ENCODE results near the gene SNRPB2. TPM values are rescaled to one million over a fixed set of nuclear protein-coding genes. Genes with fewer than 3 reads are reported as not detected.
A peak's percentile ranks its signal among the peaks of the same experiment; 100 is the strongest.

Gene SNRPB2
- total RNA-seq, 1 donor from 2014 or later = 41.7 TPM

DNA sequence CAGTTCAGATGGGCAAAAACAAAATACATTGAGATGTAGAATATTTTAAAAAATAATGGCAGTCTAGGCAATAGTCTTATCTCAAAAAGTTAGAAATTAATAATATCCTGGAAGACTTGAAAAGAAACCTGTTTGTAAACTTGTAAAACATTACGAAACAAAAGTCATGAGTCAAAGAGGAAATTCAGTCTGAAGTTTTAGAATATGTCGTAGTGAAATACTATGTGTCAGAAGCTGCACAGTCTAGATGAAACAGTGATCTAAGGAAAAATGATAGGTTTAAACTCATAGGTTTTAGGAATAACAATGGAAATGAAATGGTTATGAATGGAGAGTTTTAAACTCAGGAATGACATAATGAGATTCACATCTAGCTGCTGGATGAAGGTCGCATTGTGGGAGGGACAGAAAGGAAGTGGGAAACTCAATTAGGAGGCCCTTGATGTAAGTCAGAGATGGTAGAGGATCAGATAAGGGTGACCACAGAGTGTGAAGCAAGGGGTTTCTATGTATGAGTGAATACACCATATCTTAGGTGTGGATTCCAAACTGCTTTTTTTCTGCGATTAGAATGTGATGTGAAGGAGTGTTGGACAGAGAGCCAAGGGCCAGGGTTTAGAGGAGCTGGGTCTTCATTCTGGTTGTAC lies 2.8 kb downstream of the SNRPB2 start:
- DNase-seq = no peak

DNA sequence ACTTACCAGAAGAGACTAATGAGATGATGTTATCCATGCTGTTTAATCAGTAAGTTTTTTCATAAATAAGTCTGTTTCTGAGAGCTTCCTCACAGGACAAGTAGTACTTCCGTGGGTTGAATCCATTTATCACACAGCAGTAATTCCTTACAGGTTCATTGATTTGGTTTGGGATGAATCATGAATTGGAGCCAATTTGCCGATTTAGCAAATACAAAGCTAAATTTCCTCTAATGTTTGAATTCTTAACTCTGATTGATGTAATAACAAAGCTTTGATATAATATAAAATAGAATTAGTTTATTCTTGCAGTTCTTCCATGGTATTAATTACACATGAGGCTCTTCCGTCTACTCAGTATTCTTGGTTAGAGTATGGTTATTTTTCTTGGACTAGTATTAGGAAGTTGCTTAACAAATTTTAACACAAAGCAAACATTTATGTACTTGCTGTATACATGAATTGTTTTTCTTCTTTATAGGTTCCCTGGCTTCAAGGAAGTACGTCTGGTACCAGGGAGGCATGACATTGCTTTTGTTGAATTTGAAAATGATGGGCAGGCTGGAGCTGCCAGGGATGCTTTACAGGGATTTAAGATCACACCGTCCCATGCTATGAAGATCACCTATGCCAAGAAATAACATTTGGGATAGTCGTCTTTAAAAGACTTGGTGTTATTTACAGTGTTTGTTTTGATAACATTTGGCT lies 10.7 kb downstream of the SNRPB2 start:
- no peak for DNase-seq

DNA sequence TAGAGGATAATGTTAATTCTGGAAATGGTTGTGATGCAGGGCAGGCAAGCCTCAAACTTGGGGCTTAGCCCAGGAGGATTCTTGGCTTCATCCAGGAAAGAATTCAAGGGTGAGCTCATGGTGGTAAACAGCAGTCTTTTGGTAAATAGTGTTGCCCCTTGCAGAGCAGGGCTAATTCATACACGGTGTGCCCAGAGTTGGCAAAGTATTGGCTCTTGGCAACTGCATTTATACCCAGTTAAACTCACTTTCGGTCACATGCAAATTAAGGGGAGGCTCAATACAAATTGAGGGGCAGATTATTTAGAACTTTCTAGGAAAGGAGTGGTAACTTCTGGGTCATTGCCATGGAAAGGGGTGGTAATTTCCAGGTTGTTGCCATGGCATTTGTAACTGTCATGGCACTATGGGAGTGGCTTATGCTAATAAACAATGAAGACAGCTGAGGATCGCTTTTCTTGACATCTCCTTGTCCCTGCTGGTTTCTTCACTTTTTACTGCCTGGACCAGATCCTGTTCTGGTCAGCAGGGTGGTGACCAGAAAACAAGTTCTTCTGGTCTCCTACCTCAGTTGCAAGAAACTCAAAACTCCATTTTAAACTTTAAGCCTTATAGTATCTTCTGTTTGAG lies 14.5 kb downstream of the SNRPB2 start:
- DNase-seq = no peak

DNA sequence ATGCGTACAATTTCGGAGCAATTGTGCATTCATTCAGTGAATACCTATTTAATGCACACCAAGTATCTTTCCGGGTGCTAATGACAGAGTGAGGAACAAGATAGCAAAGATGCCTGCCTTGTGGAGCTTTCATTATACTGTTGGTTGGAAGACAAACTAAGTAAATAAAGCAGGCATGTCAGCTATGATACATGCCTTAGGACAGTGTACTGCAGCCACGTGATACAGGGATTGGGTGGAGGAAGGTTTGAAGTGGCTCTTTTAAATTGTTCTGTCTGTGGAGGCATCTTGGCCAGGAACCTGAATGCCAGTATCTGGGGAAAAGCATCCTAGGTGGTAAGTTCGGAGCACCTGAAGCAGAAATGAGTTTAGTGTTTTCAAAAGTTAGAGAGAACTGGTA lies 15.4 kb downstream of the SNRPB2 start:
- no peak for DNase-seq

DNA sequence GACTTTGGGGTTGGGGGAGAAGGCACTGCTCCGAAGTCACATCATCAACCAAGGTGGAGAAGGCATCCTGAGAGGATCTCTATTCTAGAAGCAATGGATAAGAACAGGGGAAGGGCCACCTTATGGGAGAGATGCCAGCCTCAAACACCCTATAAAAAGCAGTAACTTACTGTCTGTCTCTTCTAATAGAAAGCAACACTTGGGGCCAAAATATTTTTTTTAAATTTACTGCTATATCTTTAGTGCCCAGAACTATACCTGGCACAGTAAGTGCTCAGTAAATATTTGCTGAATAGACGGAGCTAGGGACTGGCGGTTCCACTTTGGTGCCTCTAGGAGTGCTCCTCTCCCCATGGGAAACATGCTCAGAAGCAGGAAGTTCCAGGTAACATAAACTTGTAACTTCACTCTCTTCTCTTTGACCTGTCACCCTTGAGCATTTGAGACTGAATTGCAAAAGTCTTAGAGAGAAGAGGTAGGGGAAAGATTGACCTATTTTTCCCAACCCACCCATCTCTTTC lies 17.5 kb downstream of the SNRPB2 start:
- no peak for DNase-seq

DNA sequence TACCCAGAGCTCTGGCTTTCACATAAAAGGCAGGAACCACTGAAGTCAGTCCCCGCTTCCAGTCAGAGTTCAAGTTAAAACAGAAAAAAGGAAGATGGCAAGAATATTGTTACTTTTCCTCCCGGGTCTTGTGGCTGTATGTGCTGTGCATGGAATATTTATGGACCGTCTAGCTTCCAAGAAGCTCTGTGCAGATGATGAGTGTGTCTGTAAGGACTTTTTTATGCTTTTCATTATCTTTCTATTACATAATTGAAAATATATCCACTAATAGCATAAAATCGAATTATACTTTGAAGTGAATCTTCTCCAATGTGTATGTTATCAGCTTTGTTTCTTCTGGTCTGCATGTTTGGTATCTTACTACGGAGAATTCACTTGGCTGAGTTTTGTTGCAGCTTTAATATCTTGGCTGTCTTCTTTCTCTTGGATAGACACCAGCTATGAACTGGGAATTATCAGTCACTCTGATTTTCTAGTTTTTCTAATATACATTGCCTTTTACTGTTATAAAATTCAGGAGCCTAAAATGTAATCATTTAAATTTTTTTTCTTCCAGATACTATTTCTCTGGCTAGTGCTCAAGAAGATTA lies 18.6 kb downstream of the SNRPB2 start, which contains the start of gene OTOR:
Gene OTOR (plus strand): TSS at position 51 of the 593 bp plus-strand sequence. CDS start 44 bp downstream, at position 95.
- DNase-seq = no peak

DNA sequence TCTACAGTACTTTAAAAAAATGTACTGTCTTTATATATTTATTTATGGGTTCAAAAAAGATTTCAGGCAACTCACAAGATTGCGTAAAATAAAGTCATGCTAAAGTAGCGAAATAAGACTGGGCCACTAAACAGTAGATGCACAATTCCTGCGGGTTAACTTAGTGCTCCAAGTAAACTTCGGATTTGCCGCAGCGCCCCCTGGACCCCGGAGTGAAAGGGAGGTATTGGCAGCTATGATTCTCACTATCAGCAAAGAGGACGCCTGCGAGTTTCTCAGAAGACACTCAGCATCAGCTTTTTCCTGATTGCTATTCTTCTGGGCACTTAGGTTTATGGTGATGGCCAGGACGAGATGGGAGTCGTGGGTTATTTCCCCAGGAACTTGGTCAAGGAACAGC lies 19.7 kb downstream of the SNRPB2 start:
- no peak for DNase-seq

DNA sequence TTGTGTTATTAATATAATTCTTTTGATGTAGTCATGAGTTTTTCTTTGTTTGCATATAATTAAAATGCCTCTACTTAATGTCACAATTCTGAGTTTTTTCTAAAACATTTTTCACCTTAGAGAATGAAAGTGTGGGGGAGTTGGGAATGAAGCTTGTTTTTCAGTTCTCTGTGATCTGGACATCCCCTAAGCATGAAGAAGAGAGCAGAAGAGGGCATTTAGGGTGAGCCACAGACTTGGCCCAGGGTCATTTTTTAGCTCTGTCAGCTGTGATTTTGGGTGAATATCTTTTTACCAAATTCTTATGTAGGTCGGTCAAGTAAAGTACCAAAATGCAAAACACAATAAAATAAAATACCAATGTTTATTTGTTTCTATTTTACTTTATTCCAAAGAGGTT lies 22.3 kb downstream of the SNRPB2 start:
- DNase-seq = no peak

DNA sequence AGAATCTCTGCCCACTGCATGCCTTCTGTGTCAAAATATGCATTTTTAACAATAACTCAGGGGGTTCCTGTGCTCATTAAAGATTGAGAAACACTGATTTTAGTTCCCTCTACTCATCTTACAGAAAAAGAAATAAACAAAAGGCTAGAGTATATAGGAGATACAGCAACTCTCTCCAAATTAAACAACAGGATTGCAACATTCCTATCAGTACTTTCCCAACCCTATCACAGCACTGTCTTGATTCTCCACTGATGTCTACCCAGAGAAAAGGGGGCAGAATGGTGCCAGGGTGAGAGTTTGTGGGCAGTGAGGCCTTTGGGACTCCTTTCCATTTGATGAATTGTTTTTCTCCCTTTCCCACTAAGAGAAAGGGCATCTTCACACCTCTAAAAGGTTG lies 23.1 kb downstream of the SNRPB2 start:
- no peak for DNase-seq

DNA sequence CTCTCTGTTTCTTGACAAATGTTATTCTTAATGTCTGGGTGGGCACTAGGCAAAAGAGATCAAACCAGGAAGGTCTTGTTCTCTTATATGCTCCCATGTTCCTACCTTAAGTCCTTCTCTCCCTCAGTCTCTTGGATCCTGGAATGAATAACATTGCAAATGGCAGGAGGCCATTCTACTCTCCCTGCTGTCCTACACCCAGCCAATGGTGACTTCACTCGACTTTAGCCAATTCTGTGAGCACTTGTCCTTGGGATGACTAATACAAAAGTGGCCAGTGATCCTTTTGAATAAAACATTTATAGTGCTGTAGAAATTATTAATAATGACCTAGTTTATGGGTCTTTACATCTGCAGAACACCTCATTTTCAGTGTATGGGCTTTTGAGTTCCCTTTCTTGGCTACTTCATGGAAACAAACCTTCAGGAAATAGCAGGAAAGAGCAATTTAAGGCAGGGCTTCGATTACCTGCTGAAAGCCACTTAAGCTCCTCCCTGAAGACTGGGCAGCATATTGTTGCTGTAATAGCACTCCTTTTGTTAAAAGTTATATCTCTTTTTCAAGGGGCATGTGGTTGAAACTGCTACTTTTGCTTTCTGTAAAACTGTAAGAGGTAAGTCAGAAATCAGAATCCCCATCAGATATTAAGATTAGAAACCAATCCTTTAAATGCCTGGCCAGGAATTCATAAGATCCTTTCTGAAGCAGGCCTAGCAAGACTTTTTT lies 28.8 kb downstream of the SNRPB2 start:
- no peak for DNase-seq

DNA sequence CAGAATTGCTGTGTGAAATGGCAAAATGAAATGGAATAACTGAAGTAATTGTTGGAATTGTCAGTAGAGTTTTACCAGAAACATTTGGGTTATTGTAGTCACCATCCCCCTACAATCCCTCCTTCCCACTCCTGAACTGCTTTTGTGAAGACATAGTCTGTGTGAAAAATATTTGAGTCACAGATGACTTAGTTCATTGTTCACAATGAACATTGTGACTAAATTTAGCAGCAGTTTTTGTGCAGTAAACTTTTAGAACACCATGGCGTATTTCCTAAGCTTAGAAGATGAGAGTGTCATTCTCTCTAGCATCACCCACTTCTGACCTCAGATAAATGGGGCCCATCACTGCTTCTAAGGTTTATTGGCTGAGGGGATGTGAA lies 29.3 kb downstream of the SNRPB2 start:
- peak; percentile 29 for DNase-seq

DNA sequence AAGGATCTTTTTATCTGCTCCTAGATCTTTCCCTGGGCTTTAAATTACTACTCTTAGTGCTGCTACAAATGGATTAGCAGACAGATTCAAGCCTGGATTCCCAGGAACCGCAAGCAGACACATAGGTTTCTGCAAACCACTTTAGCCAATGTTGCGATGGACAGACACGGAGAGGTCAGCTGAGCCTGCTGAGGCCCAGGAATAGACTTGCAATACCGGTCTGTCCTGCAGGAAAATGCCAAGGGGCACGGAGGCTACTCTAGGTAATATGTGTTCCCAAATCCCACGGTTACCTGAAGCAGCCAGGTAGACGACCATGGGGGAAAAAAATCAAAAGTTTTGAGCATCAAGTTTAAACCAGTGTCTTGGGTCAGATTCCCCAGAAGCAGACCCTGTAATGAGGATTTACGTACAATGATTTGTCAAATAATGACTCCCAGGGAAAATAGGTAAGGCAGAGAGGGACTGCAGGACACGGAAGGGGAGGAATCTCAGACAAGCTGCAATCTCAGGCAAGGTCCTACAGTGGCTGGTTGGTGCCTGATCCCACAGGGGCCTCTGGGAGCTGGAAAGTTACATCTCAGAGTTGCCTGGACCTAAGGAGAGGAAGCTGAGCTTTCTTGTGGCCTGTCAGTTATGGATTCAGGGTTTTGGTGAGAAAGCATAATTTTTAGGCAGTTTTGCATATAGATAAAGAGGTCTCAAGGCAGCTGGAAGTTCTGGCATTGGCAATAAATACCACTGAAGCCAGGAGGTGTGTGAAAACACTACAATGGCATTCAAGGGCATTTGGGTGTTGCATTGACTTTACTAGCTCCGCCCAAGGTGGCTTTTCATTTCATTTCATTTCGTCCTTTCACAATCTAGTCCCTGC lies 30.8 kb downstream of the SNRPB2 start:
- no peak for DNase-seq

DNA sequence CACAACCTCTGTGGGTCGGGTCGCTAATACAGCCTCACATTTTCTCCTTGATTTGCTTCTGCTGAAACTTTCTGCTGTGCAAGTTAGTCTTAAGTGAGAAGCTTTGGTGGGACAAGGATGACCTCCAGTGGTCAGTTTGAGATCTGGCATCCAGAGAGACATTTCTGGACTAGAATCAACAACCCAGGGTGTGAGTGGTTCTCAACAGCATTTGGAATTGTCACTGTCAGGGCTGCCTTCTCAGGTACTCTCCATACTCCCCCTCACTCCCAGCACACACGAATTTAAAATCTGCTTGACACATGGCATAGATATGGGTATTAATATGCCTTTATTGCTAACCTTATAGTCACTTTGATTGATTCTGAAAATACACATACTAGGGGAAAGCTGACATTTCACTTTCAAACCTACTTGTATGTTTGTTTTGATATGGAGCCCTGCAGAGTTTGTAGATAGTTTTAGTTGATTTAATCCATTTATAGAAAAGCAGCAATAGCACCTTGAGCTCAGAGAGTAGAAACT lies 31.5 kb downstream of the SNRPB2 start:
- DNase-seq = peak; percentile 90

DNA sequence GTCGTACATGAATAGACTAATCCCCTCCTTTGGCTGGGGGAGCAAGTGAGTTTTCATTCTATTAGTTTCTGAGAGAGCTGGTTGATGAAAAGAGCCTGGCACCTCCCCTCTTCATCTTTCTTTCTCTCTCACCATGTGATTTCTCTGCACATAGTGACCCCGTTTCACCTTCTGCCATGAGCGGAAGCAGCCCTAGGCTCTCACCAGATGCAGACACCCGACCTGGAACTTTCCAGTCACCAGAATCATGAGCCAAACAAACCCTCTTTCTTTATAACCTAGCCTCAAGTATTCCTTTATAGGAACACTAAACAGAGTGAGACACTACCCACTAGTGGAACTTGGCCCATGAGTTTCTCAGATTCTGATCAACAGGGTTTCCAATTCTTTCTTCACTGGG lies 34.7 kb downstream of the SNRPB2 start:
- DNase-seq = no peak

DNA sequence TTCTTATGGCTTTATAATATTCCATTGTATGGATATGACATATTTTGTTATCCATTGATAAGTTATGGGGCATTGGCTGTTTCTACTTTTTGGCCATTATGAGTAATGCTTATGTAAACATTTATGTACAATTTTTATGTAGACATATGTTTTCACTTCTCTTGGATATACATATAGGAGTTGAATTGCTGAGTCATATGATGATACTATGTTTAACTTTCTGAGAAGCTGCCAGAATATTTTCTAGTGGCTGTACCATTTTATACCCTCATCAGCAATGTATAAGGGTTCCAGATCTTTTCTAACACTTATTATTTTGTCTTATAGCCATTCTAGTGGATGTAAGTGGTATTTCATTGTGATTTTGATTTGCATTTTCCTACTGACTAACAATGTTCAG lies 41.4 kb downstream of the SNRPB2 start:
- no peak for DNase-seq

DNA sequence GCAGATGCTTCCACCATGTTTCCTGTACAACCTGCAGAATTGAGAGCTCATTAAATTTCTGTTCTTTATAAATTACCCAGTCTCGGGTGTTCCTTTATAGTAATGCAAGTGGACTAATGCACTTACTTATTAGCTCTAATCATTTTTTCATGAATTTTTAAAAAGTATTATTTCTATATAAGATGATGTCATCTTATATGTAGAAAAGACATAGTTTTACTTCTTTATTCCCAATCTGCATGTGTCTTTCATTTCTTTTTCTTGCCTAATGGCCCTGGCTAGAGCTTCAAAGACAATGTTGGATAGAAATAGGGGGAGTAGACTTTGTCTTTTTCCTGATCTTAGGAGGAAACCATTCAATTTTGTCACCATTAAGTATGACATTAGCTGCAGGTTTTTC lies 46.1 kb downstream of the SNRPB2 start:
- DNase-seq = no peak

DNA sequence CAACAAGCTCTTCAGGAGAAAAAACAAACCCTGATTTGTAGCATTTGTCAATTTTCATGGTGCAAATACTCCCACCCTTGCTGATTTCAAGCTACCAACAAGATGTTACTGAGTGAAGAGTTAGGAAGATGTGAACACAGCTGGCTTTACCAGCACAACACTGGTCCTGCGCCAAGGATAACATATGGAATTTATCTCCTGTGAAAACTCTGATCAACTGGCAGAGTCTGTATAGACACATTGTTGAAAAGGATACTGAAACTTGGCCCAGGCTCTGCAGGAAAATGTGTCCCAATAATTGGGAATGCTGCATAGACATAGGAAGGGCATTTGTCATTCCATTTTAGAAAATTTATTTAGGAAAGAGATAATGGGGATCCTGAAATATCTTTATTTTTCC lies 47.3 kb downstream of the SNRPB2 start:
- DNase-seq = peak; percentile 93

DNA sequence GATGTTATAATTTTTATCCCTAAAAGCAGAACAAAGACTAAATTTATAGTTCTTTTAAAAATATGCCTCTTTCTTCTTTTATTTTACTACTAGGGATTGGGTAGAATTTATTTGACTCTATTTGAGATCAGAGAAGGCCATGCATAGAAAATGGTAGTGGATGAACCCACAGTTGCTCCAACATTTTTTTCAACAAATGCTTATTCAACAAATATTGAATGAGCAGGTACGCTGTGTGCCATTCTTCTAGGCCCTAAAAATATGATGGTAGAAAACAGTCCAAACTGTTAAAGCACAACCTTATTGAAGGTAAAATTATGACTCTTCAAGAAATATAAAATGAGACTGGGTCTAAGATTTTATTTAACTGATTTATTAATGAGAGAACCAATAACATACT lies 48.3 kb downstream of the SNRPB2 start:
- DNase-seq = no peak

DNA sequence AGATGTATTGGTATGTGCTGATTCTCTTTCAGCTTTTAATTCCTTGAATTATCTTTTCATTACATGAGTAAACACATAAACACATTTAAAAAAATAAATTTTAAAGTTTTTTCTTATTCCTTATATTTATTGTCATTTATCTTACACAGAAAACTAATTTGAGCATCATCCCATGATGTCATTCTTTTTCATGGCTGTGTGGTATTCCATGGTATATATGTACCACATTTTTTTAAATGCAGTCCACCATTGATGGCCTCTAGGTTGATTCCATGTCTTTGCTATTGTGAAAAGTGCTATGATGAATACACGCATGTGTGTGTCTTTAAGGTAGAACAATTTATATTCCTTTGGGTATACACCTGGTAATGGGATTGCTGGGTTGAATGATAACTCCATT lies 51.7 kb downstream of the SNRPB2 start:
- no peak for DNase-seq

DNA sequence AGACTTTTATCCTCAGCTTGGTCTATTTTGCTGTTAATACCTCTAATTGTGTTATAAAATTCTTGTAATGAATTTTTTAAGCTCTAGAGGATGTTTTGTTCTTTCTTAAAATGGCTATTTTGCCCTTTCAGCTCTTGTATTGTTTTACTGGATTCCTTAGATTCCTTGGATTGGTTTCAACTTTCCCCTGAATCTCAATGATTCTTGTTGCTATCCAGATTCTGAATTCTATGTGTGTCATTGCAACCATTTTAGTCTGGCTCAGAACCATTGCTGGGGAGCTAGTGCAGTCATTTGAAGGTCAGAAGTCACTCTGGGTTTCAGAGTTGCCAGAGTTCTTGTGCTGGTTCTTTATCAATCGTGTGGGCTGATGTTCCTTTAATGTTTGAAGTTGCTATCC lies 55.4 kb downstream of the SNRPB2 start:
- peak; percentile 25 for DNase-seq
